GM19023 (cell line): ENCODE results near the gene ZNF625.

Source experiments
- ATAC-seq: cut with Tn5 transposase; IDR thresholded peaks from one replicate; pipeline ENCODE4 v1.9.1; 2021; ENCODE audit warnings: mild to moderate bottlenecking, moderate library complexity; ENCODE audit not compliant: unreplicated experiment

Gene ZNF625

DNA sequence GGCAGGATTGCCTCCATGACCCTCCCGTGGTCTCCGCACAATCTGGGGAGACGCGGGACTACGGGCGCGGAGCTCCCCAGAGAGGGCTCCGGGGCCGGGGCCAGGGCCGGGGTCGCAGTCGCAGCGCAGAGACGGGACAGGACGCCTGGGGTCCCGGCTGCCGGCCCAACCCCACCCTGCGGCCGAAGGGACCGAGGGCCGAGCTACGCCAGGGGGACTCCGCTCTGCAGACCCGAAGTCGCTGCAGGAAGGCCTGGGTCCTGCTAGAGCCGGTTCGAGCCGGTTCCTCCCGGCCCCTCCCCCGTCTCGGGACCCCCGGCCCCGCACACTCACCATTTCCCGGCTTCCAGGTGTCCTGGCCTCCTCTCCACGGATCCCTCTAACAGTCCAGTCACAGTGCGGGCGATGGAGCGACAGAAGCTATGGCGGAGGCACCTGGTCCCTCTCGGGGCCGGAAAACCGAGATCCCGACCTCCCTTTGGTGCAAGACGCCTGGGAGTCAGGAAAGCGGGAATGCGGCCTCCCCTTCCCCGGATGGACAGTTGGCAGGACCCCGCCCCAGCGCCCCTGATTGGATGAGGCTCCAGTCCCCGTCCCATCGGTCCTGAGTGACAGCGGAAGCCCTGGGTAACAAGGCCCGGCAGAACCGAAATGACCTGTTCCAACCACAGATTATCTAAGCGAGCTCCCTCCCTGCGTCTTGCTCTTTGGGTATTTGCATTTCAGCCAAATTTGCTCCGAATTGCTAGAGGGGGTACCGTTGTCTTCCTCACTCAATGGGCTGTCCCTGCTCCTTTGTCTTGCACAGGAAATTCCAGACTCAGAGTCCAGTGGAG lies at the start of gene ZNF625:
ZNF625 (minus strand) TSS at position 512 of the 836 bp plus-strand sequence; CDS start at position 336, 176 bp downstream.
- ATAC-seq, result peak; percentile 84

DNA sequence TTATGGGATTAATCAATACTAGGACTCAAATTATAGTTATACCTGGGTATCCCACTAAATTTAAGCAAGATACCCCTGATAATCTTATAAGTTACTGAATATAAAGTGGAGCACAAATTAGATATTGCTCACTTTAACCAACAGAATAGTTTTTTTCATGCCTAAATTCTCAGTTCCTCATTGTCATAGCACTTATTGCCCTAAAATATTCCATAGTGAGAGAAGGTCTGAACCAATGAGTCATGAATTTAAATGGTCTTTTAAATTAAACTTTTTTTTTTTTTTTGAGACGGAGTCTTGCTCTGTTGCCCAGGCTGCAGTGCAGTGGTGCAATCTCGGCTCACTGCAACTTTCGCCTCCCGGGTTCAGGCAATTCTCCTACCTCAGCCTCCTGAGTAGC lies 48.8 kb upstream of the ZNF625 start:
- no peak for ATAC-seq

DNA sequence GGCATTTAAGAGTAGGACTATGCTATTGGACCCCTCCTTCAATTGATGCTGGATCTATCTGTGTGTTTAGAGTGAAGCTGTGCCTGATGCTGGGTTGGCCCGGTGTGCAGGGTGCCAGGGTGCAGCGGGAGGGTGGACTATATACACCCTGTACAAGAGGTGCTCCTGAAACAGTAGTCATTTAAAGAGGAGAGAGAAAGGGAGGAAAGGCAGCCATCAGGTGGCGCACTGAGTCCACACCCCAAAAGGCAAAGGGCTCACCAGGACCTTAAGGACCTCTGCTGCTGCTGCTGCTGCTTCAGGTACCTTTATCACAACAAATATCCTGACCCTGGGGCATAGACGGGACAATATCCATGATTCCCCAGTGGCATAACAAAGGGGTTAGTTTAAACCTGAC lies 45.7 kb upstream of the ZNF625 start:
- no peak for ATAC-seq

DNA sequence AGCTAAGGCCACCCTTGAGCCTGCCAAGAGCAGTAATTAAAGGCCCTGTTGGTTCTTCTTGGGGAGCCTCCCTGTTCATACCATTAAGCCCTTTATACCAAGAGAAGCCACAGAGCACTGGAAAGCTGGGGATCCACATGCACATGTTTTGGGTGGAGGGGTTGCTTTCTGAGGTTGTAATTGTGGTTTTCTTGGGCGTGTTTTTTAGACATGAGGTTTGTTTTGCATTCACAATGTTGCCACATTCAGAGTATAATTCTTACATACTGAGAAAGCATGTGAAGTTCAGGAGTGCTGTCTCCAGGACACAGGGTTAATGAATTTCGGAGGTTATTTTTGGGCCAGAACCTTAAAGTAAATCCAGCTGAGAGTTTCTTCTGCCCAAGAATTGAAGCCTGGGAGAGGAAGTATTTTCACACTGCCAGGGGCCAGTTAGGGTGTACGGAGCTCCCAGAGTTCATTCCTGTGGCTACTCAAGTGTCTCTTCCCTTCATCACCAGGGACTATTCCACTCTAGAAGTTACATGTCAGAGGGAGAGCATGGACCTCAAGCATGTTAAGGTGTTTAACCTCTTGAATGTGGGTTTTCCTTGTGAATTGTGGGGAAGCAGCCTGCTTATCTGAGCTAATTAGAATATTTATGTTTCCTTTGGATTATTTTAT lies 43.4 kb upstream of the ZNF625 start:
- no peak for ATAC-seq

DNA sequence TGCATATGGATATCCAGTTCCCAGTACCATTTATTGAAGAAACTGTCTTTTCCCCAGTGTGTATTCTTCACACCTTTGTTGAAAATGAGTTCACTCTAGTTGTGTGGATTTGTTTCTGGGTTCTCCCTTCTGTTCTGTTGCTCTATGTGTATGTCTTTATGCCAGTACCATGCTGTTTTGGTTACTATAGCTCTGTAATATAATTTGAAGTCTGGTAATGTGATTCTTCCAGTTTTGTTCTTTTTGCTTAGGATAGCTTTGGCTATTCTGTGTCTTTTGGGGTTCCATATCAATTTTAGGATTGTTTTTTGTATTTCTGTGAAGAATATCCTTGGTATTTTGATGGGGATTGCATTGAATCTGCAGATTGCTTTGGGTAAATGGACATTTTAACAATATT lies 41.6 kb upstream of the ZNF625 start:
- no peak for ATAC-seq

DNA sequence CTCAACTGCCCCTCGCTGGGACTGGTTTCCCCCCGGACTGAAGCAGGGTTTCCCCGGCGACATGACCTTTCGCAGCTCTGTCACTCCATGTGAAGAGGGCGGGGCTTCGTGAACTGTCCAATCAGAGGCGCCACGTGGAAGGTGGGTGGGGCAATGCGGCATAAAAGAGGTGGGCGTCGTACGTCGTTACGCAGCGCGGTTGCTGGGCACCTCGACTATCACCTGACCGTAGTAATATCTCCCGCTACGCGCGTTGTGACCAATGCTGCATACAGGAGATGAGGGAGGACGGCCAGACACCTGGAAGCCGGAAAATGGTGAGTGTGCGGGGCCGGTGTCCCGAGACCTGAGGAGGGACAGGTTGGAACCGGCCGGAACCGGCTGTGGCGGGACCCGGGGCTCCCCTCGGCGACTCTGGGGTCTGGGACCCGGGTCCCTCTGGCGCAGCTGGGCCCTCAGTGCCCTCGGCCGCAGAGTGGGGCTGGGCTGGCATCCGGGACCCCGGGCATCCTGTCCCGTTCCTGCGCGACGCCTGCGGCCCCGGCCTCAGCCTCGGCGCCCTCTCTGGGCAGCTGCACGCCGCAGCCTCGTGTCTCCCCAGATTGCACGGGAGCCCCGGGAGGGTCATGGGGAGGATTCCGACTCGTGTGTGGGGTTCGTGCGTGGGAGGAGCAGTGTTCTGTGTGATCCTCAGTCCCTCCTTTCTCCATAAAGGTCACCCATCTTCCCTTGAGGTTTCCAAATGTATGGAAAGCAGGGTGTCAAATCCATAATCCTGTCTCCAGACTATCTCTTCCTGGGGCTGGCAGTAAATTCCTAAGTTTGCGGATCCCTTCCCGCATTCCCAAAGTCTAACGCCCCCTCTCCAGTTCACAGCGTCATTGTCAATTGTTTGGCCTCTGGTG lies 38.5 kb upstream of the ZNF625 start:
- ATAC-seq, result no peak

DNA sequence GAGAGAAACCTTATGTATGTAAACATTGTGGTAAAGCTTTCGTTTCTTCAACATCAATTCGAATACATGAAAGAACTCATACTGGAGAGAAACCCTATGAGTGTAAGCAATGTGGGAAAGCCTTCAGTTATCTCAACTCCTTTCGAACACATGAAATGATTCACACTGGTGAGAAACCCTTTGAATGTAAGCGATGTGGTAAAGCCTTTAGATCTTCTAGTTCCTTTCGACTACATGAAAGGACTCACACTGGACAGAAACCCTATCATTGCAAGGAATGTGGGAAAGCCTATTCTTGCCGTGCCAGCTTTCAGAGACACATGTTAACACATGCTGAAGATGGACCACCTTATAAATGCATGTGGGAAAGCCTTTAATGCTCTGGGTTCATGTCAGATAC lies 31.1 kb upstream of the ZNF625 start:
- no peak for ATAC-seq

DNA sequence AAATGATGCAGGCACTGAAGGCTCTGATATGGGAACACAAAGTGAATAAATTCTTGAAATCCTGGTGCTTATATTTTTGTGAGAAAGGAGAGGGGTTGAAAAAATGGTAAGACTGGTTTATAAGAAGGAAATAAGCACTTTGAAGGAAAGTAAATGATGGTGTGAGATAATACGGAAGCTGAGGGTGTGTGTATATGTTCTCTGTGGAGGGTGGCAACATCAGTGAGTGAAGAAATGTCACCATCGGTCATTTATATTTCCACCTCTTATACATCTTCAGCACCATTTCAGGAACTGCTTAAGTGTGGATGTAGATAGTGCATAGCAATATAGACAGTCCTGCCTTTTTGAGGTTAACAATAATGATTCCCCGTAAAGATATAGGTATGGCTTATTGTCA lies 23.8 kb upstream of the ZNF625 start:
- ATAC-seq, result no peak

DNA sequence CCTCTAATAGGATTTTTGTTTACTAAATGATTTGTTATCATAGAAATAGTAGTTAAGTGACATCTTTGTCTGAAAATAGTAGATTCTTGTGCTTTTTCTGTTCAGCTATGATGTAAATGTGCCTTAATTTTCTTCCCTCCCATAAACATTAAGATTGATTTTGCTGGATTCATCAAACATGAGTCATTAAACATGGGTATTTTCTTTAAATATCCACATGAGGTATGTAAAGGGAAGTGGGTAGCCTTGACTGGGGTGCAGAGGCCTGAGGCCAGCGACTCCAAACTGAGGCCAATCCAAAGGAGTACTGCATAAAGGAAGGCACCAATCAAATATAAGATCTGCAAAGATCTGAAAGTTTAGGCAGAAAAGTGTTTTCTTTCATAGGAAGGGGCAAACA lies 10.1 kb upstream of the ZNF625 start:
- no peak for ATAC-seq

DNA sequence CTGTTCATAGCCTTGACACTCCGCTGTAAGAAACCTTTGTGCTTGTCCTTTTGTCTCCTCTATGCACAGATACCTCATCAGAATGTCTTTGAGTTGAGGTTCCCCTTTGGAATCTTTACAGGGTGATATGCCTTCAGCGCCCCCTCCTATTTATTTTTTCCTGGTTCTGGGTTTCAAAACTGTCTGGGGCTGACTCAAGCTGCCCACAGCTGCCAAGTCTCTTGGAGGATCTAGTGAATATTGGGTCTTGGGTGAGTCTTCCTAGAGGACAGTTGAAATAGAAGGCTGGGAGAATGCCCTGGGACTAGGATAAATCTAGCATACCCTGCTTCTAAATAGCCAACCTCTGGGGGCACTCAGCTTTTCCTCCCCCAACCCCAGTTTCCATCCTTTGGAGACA lies 7.3 kb upstream of the ZNF625 start:
- no peak for ATAC-seq

DNA sequence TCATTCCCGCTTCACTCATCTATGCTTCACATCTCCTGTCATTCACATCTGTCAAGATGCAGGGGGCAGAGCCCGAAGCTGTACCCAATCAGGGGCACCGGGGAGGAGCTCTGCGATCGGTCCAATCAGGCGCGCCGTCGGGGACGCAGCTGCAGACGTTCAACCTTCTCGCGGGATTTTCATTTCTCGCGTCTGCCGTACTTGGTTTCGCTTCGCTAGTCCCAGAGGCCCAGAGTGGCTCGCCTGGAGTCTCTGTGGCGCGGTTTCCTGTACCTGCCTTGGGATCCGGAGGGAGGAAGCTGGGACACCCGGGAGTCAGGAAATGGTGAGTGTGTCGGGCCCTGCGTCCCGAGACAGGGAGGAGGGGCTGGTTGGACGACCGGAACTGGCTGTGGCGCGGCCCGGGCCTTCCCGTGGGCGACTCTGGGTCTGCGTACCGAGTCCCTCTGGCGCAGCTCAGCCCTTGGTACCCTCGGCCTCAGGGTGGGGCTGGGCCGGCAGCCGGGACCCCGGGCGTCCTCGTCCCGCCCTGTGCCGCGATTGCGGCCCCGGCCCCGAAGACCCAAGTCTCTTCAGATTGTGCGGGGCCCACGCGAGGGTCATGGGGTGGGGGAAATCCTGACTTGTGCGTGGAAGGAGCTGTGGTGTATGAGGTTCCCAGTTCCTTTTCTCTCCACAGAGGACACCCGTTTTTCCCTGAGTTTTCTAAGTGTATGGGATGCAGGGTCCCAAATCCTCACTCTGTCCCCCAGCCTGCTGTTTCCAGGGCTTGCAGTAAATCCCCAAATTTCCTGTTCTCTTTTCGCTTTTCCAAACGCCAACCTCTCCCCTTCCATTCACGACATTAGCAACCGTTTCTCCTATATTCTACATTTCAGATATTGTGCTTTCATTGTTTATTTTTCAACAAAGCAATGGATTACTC lies 6.6 kb upstream of the ZNF625 start, which contains the start of gene ZNF136:
ZNF136 (plus strand) TSS at position 215 of the 925 bp plus-strand sequence; CDS start at position 323, 108 bp downstream.
- ATAC-seq, result peak; percentile 97

DNA sequence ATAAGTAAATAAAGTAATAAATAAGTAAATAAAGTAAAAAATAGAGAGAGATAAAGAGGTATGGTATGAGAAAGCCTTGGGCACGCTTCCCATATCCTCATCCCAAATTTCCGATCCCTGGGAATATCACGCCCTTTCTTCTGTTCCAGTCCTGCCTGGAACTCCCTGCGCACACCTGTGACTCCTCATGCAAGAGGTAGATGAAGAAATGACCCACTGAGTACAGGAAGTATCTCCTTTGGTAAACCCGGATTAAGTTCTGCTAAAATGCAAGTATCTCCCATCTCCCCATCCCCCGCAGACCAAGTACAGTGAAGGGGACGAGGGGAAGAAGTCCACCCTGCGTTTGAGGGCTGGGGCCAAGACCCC lies 6.0 kb upstream of the ZNF625 start:
- no peak for ATAC-seq

DNA sequence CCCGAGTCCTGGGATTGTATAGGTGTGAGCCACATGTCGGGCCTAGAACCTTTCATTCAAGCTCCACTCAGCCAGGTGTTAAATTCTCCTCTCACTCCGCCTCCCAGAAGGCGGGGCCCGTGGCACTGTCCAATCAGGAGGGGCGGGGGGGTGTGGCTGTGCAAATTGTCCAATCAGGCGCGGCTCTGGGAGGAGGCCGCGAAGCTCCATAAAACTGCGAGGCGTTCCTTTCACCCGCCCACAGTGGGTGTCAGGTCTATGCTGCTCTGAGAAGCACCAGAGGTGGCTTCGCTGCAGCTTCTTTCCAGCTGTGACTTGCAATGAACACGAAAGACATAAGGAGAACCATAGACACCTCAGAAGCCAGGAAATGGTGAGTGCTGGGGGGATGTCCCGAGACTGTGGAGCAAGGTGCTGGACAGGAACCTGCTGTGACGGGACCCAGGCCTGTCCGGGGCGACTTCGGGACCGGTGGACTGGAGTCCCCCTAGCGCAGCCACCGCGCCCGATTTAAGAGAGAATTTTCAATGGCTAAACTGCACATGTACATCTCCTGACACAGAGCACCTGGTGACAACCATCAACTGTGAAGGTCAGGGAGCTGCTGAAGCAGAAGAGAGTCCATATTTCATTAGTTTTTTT lies 3.4 kb upstream of the ZNF625 start:
- ATAC-seq, result no peak

DNA sequence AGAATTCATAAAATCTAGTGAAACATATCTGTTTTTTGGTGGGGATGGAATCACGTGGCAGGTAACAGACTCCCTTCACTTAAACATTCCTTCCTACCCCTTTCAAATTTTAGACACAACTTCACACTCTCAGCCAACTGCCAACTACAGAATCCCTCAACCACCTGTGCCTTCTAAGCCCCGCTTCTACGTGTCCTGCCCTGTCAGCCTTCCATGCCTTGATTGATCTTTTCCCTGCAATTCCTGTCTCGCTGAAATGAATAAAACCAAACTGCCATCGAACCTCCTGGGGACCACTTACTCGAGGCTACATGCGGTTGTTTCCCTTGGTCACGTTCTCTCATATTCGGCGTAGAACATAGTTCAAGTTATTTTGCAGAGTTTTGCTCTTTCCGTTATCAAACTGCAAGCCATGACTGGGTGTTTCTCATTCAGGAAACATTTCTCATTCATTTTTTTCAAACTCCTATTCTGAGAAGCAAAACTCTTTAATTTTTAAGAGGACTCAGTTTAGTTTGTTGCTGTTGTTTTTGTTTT lies 1.1 kb downstream of the ZNF625 start:
- no peak for ATAC-seq

DNA sequence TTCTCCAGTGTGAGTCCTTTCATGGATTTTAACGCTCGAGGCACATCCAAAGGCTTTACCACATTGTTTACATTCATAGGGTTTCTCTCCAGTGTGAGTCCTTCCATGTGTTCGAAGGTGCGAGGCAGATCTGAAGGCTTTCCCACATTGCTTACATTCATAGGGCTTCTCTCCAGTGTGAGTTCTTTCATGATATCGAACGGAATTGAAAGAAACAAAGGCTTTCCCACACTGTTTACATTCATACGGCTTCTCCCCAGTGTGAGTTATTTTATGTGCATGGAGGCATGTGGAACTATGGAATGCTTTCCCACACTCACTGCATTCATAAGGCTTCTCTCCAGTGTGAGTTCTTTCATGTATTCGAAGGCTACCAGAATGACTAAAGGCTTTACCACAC lies 11.2 kb downstream of the ZNF625 start:
- ATAC-seq, result no peak

DNA sequence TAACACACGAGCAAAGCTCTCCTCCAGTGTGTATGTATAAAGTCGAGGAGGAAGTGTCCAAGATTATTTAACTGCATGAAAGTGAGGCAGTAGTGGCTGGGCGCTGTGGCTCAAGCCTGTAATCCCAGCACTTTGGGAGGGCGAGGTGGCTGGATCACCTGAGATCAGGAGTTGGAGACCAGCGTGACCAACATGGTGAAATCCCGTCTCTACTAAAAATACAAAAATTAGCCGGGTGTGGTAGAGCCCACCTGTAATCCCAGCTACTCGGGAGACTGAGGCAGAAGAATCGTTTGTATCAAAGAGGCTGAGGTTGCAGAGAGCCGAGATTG lies 15.2 kb downstream of the ZNF625 start:
- no peak for ATAC-seq

DNA sequence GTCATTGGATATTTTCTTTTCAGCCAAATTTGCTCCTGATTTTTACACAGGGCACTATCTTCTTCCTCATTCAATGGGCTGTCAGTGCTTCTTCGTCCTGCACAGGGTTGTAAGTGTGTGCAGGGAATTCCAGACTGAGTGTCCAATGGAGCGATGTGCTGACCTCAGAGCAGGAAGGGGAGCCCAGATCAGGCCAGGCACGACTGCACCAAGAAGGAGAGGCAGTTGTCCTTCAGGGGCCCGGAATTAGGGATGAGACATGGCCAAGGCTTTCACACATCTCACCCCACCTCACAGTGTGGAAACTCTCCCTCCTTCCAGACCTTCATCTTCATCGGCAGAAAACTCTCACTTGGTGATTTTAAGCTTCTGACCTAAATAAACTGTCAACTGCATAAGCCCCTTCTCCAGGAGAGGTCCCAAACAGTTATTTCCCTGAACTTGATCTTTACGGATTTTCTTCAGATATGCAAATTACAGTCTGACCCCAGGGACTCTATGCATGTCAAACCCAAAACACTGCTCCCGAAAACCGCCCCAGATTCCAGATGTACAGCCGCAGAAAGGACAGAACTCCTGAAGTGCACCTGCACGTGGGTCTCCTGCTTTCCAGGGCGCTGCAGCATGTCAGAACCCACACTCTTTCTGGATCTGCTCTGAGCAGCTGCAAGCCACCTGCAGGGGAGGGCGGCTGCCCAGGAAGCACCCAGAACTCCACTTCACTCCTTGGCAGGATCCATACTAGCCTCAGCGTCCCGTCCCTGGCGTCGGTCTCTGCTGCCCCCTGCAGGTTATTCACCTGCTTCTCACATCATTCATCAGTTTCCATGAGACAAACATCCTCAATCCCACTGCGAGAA lies 15.8 kb downstream of the ZNF625 start:
- ATAC-seq, result peak; percentile 16

DNA sequence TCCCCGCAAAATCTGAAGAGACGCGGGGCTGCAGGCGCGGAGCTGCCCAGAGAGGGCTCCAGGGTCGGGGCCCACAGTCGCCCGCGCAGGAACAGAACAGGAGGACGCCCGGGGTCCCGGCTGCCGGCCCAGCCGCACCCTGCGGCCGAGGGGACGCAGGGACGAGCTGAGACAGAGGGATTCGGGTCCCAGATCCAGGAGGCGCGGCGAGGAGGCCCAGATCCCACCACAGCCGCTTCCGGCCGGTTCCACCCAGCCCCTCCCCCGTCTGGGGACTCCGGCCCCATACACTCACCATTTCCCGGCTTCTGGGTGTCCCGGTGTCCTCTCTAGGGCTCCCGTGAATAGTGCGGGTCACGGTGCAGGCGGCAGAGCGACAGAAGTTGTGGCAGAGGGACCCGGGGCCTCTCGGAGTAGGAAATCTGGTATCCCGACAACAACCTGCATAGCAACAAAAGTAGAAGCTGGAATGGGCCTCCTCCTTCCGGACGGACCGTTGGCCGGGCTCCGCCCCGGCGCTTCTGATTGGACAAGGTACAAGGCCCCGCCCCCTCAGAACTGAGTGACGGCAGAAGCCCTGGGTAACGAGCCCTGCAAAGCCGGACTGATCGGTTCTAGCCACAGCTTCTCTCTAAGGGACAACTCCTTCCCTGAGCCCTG lies 16.5 kb downstream of the ZNF625 start, which contains the start of gene ZNF20:
ZNF20 (minus strand) TSS at position 466 of the 660 bp plus-strand sequence; CDS start at position 298, 168 bp downstream.
- peak; percentile 89 for ATAC-seq
